Measurements from ENCODE around the gene MTPN.

- TF ChIP-seq, protein P1, sequence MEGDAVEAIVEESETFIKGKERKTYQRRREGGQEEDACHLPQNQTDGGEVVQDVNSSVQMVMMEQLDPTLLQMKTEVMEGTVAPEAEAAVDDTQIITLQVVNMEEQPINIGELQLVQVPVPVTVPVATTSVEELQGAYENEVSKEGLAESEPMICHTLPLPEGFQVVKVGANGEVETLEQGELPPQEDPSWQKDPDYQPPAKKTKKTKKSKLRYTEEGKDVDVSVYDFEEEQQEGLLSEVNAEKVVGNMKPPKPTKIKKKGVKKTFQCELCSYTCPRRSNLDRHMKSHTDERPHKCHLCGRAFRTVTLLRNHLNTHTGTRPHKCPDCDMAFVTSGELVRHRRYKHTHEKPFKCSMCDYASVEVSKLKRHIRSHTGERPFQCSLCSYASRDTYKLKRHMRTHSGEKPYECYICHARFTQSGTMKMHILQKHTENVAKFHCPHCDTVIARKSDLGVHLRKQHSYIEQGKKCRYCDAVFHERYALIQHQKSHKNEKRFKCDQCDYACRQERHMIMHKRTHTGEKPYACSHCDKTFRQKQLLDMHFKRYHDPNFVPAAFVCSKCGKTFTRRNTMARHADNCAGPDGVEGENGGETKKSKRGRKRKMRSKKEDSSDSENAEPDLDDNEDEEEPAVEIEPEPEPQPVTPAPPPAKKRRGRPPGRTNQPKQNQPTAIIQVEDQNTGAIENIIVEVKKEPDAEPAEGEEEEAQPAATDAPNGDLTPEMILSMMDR (IDR thresholded peaks at IDR 0.05; ENCODE audit: low read depth, low read length) = no peak
- TF ChIP-seq MAX (IDR thresholded peaks at IDR 0.05; ENCODE audit: low read depth, low read length) (no peak), POLR2A (IDR thresholded peaks at IDR 0.05; ENCODE audit: extremely low read depth, insufficient read length) (no peak)
These were observed 3.6 kb upstream of the MTPN start for GRCh38 chr7:135980665-135981180.
